Left ventricle myocardium inferior (tissue), 1 donor: ENCODE data around the gene COBLL1. TPM values are rescaled to one million over a fixed set of nuclear protein-coding genes. Genes with fewer than 3 reads are reported as not detected.
"Not testable (repeated sequence)": the region's sequence is repeated elsewhere in the genome, so short reads cannot be mapped to it uniquely, and the experiment has no call there.

Source experiments
- DNase-seq: peaks from one replicate; pipeline ENCODE4 v3.0.0-alpha.2; 2020
- H3K27ac ChIP-seq: fragments of 200-600 bp; replicated peaks from 2 replicates; pipeline ENCODE4 v1.8.0; 2021
- H3K27me3 ChIP-seq: fragments of 200-600 bp; 2 replicates; pipeline ENCODE4 v1.8.0; 2021; ENCODE audit warnings: low read depth
- H3K36me3 ChIP-seq: fragments of 200-600 bp; 2 replicates; pipeline ENCODE4 v1.8.0; 2021
- H3K4me1 ChIP-seq: fragments of 200-600 bp; 2 replicates; pipeline ENCODE4 v1.8.0; 2021
- H3K4me3 ChIP-seq: fragments of 200-600 bp; 2 replicates; pipeline ENCODE4 v1.8.0; 2021; ENCODE audit warnings: mild to moderate bottlenecking, moderate library complexity
- H3K9me3 ChIP-seq: fragments of 200-600 bp; replicated peaks from 2 replicates; pipeline ENCODE4 v1.8.0; 2021
- intact Hi-C: fragments of 100-400 bp; cut with micrococcal nuclease; formaldehyde crosslinking; loops from one replicate; pipeline ENCODE4 v1.11.0; 2022
- total RNA-seq: library from RNA; stranded (reverse); fragmentation: NEBNext Ultra II Directional; extraction: Animal tissue kit (Norgen Biotek cat#: 25700); gene quantifications from one replicate; pipeline ENCODE4 v1.2.1, GENCODE V29; 2021
- TF ChIP-seq, protein P1 (sequence below): fragments of 200-600 bp; IDR thresholded peaks from 2 replicates; pipeline ENCODE4 v1.8.0; 2021; ENCODE audit warnings: antibody characterized with exemption, mild to moderate bottlenecking, borderline replicate concordance
- donor health status: DM: no; HTN: yes; CAD: no; lungs with severe emphysema.

Gene COBLL1
- total RNA-seq, 1 donor from 2014 or later = 15.3 TPM

GRCh38 chr2:164860694-164861042 is 19.0 kb upstream of the COBLL1 start:
- no peaks in the 10 kb centered on the region for H3K9me3 ChIP-seq
- no peak for DNase-seq
- TF ChIP-seq, protein P1, sequence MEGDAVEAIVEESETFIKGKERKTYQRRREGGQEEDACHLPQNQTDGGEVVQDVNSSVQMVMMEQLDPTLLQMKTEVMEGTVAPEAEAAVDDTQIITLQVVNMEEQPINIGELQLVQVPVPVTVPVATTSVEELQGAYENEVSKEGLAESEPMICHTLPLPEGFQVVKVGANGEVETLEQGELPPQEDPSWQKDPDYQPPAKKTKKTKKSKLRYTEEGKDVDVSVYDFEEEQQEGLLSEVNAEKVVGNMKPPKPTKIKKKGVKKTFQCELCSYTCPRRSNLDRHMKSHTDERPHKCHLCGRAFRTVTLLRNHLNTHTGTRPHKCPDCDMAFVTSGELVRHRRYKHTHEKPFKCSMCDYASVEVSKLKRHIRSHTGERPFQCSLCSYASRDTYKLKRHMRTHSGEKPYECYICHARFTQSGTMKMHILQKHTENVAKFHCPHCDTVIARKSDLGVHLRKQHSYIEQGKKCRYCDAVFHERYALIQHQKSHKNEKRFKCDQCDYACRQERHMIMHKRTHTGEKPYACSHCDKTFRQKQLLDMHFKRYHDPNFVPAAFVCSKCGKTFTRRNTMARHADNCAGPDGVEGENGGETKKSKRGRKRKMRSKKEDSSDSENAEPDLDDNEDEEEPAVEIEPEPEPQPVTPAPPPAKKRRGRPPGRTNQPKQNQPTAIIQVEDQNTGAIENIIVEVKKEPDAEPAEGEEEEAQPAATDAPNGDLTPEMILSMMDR = no peak
- H3K27ac ChIP-seq = no peak overlapping the region
- no peaks in the 10 kb centered on the region for H3K36me3 ChIP-seq
- intact Hi-C loops = no loop called here
- H3K4me3 ChIP-seq = no peak overlapping the region
- no peaks in the 10 kb centered on the region for H3K27me3 ChIP-seq
- H3K4me1 ChIP-seq = no peaks in the 10 kb centered on the region

DNA sequence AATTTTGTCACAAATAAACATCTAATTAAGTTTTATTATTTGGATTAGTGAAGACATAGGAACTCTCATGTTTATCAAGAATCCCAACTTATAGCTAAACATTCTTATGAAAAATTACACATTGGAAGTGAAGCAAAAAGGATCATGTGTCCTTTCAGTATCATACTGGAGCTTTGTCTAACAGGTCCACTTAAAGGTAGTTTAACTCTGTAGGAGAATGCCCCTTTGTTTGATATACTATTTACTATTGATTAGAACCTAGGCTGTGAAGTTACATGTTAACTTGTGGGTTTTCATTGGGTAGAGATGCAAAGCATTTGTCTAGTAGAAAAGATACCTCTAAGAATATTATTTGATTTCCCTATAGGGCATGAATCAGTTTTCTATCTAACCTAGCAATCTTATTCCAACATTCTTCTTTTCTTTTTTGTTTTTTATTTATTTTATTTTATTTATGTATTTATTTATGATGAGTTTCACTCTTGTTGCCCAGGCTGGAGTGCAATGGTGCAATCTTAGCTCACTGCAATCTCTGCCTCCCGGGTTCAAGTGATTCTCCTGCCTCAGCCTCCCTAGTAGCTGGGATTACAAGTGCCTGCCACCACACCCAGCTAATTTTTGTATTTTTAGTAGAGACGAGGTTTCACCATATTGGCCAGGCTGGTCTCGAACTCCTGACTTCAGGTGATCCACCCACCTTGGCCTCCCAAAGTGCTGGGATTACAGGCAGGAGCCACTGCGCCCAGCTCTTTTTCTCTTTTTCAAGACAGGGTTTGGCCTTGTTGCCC is 18.5 kb upstream of the COBLL1 start:
- intact Hi-C loops, H3K27me3 ChIP-seq, H3K27ac ChIP-seq: not testable (repeated sequence)

DNA sequence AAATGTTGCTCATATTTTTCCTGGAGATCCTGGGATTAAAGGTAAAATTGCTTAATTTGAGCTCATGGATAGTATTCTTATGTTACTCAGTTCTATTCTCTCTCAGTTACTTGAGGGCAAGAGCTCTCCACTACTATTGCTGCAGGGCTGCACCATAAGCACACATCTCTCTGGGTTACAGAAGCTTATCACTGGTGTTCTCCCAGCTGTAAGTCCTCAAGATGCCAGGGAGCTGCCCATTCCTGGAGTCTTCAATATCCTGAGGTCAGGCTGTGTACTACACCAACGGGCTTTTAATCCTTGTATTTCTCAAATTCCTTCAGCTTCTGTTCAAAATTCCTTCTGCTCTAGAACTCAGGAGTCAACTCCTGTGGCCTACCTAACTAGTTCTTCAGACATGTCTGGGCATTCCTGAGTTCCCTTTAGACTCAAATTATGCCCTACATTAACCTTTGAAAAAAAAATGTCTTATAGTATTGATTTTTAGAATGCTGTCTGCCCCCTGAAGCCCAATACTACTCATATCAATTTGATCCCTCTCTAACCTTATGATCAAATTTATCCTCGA is 17.7 kb upstream of the COBLL1 start:
- Histone ChIP-seq H3K27ac (no peak overlapping the region), H3K9me3 (no peaks in the 10 kb centered on the region), H3K27me3 (no peaks in the 10 kb centered on the region), H3K4me3 (no peak overlapping the region), H3K36me3 (no peaks in the 10 kb centered on the region), H3K4me1 (no peaks in the 10 kb centered on the region)
- intact Hi-C loops = no loop called here
- DNase-seq = no peak
- TF ChIP-seq, protein P1 = no peak

More for the DNA sequence above, 18.5 kb upstream of the COBLL1 start:
- not testable (repeated sequence) for H3K36me3 ChIP-seq, H3K9me3 ChIP-seq, H3K4me3 ChIP-seq, DNase-seq, H3K4me1 ChIP-seq

GRCh38 chr2:164852086-164852485 is 10.5 kb upstream of the COBLL1 start:
- no peaks in the 10 kb centered on the region for H3K27me3 ChIP-seq
- no peak overlapping the region for H3K27ac ChIP-seq
- DNase-seq = no peak
- no peaks in the 10 kb centered on the region for H3K9me3 ChIP-seq
- TF ChIP-seq, protein P1 = no peak
- intact Hi-C loops = no loop called here
- H3K4me1 ChIP-seq = no peaks in the 10 kb centered on the region
- H3K36me3 ChIP-seq = no peaks in the 10 kb centered on the region
- no peak overlapping the region for H3K4me3 ChIP-seq

- no peak for DNase-seq
- TF ChIP-seq, protein P1 = no peak
- H3K4me3 ChIP-seq = no peak overlapping the region
- no peak overlapping the region for H3K27ac ChIP-seq
- no peaks in the 10 kb centered on the region for H3K9me3 ChIP-seq
- intact Hi-C loops = no loop called here
- no peaks in the 10 kb centered on the region for H3K4me1 ChIP-seq
- H3K36me3 ChIP-seq = no peaks in the 10 kb centered on the region
- H3K27me3 ChIP-seq = no peaks in the 10 kb centered on the region
Observed at GRCh38 chr2:164850235-164850634, 8.6 kb upstream of the COBLL1 start.

GRCh38 chr2:164849506-164849905 is 7.9 kb upstream of the COBLL1 start:
- no peak for DNase-seq
- Histone ChIP-seq H3K27ac (no peak overlapping the region), H3K9me3 (no peaks in the 10 kb centered on the region), H3K27me3 (no peaks in the 10 kb centered on the region), H3K36me3 (no peaks in the 10 kb centered on the region), H3K4me1 (no peaks in the 10 kb centered on the region), H3K4me3 (no peak overlapping the region)
- intact Hi-C loops = no loop called here
- TF ChIP-seq, protein P1 = no peak
